Measurements from ENCODE around the gene CRIM1.

The CRIM1 gene

DNA sequence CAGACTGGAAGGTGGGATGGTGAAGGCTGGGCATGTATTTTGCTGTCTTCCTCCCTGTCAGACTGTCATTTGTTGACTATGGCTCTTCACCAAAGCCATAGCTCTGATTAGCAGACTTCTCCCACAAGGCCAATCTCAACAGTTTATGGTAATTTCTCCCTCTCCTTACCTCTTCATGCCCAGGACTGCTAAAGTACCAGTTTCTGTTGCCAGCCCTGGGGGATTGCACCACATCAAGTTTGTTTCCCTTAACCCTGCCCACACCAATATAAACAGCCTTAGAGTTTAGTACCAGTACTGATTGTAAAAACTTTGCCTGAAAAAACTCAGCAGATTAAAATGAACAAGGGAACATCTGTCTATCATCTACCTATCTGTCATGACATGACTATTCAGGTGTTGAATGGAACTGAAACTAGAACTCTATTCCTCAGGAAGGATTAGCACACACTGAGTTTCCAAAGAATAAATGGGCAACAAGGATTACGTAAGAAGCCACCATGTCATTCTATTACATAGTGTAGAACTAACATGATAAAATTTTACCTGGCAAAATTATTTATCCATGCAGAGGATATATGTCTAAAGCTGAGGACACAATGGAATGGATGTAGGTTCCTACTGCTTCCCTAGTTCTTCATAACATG lies 228.7 kb downstream of the CRIM1 start:
- DNase-seq (ENCODE audit: low read depth), result no peak

DNA sequence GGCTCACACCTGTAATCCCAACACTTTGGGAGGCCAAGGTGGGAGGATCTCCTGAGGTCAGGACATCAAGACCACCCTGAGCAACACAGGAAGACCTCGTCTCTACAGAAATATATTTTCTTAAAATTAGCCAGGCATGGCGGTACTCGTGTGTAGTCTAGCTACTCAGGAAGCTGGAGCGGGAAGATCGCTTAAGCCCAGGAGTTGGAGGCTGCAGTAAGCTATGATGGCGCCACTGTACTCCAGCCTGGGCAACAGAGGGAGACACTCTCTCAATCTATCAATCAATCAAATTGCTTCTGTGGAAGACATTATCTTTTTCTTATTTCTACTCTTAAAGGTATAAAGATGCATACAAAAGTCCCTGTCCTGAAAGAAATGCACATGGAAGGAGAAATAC lies 231.1 kb downstream of the CRIM1 start:
- DNase-seq (ENCODE audit: low read depth), result no peak

DNA sequence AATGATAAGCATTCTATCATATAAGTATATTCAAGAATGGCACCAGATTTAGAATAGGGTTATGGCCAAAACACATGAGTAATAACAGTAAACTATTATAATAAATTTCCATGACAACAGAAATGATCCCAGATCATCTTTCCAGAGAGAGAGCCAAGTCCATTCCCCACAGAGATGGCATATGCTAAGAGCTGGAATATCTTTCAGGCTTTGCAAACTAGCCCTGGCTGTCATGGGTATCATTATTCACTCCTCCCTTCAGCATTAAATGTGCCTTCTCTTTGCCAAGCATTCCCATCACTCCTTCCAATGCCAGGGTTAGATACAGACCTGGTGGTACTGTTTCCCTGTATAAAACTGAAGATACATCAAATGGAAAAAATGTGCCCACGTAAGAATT lies 231.5 kb downstream of the CRIM1 start:
- no peak for DNase-seq (ENCODE audit: low read depth)

DNA sequence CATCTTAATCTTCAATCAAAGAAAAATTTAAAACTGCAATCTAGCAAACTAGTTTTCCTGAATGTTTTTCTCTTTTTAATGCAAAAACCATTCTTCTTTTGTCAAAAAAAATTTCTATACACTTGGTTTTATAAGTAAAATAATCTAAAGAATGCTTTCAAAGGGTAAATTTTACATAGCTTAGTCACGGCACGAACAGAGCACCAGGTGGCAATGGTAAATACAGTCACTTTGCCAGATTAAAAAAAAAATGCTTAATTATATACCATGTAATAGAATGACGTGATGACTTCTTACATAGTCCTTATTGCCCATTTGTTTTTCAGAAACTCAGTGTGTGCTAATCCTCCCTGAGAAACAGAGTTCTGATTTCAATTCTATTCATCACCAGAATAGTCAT lies 232.0 kb downstream of the CRIM1 start:
- DNase-seq (ENCODE audit: low read depth), result no peak

DNA sequence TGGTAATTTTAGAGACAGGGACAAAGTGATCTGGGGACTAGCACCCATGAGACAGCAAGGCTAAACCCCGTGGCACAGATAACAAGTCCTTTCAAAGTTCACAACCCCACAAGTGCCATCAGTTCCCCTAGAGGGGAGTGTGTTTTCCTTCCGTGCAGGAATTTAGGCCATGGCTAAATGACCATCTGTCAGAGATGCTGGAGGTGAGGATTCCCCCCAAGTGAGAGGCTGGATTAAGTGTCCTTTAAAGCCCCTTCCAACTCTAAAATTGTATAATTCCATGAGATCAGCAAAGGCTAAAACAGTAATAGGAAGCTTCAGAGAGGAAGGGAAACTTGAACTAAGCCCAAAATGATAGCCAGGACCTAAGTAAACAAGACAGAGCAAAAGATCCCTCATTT lies 233.7 kb downstream of the CRIM1 start:
- DNase-seq (ENCODE audit: low read depth), result no peak

DNA sequence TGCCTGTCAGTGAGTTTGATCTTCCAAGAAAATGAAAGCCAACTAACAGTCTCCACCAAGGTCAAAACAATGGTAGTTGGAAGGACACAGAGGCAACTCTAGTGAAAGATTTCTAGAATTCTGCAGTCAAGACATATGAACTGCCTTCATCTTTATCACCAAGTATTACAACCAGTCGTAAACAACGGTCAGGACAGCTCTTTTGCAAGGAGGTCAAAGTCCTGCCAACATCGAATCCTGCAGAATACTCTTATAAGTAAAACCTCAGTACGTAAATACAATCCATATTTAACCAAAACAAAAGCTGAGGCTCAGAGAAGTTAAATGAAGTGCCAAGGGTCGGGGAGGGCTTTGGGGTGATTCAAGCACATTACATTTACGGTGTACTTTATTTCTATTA lies 239.3 kb downstream of the CRIM1 start:
- no peak for DNase-seq (ENCODE audit: low read depth)

DNA sequence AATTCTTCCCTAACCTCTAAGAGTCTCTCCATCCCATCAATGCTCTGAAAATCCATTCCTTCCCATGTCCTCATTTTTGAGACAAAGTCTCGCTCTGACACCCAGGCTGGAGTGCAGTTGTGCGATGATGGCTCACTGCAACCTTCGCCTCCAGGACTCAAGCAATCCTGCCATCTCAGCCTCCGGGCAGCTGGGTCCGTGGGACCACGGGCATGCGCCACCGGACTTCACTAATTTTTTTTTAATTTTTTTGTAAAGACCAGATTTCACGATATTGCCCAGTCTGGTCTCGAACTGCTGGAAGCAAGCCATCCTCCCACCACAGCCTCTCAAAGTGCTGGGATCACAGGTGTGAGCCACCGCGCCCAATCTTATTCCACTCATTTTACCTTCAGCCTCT lies 240.8 kb downstream of the CRIM1 start:
- DNase-seq (ENCODE audit: low read depth), result no peak

DNA sequence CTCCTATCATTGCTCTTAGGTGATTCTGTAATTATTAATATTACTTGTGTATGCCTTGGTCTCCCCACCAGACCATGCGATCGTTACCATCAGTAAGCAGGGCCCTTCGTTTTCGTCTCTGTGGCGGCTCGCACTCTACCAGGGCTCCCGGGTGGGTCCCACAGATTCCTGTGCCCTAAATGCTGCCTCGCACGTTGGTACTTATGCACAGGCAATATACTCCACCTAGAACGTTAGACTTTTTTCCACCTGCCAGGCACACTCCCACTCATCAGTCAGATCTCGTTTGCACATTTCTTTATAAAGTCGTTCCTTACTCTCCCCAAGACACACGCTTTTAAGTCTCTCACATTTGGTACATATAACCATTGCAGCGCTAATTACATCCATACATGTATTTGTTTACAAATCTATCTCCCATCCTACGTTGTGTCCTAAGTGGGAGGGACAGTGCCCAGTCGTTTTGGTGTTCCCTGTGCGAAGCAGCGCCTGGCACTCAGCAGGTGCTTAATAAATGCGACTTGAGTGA lies 241.5 kb downstream of the CRIM1 start:
- peak; percentile 8 for DNase-seq (ENCODE audit: low read depth)

DNA sequence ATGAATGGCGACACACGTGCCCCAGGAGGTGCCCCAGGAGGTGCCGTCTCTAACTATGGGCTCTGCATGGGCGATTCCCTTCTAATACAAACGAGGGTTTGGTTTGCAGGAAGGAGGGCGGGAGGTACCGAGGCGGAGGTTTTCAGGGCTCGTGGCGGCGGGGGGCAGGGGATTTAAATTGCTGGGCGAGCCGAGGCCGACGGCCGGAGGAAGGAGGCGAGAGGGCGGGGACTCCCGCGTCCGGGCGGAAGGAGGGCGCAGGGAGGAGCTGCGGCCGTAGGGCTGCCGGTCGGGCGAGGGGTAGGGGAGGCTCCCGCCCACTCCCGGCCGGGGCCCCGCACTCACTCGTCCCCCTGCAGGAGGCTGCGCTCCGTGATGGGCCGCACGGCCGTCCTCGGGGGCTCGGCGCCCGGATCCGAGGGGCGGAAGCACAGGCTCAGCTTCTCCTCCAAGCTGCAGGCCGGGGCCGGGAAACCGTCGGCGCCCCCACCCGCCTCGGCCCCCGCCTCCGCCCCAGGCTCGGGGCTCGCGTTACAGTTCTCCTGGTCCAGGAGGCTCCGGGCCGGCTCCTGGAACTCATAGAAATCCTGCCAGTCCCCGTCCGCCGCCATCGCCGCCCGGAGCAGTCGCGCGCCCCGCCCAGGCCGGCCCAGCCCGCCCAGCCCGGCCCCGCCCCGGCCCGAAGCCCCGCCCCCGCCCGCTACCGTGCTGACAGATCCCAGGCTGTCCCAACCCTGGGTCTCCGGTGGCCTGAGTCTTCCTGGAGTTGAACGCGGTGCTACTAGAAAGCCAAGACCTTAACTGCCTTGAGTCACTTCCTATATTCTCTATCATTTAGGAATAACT lies 242.2 kb downstream of the CRIM1 start, which contains the start of gene FEZ2:
Gene FEZ2 (minus strand): TSS at position 637 of the 846 bp plus-strand sequence. CDS start 26 bp downstream, at position 611.
- DNase-seq (ENCODE audit: low read depth), result peak; percentile 80

Measured in iris pigment epithelial cell (primary cell).